ENCODE results near the gene RAB15. TPM values are rescaled to one million over a fixed set of nuclear protein-coding genes. Genes with fewer than 3 reads are reported as not detected.

RAB15 gene
- total RNA-seq, 1 donor from 2014 or later, result 36.3 TPM

DNA sequence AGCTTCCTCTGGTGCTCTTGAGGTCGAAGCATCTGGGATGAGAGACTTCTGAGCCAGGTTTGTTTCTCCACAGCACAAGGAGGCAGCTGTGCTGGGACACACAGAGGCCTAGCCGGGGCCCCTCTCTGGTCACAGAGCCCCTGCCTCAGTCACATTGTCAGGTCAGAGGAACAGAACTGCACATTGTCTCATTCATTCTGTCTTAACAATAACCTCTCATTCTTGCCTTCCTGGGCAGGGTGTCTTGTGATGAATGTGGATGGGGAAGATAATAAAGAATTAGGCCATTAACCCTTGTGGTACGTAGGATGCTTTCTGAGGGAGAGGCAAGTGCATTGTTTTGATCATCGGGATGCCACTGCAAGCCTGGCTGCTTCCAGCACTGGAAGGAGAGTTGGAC, 44.3 kb upstream of the RAB15 start:
- H3K27me3 Mint-ChIP-seq (ENCODE audit: low read depth, unreplicated experiment), result no peaks in the 10 kb centered on the region

GRCh38 chr14:65015391-65015790, 43.3 kb upstream of the RAB15 start:
- Mint-ChIP-seq H3K9me3 (ENCODE audit: unreplicated experiment) (no peaks in the 10 kb centered on the region), H3K27ac (ENCODE audit: unreplicated experiment) (no peak overlapping the region), H3K4me3 (ENCODE audit: unreplicated experiment) (no peak overlapping the region), H3K36me3 (ENCODE audit: low read depth, unreplicated experiment) (peaks cover 8% of the 10 kb centered on the region), H3K4me1 (ENCODE audit: low read depth, unreplicated experiment) (peaks cover 7% of the 10 kb centered on the region), H3K27me3 (ENCODE audit: low read depth, unreplicated experiment) (no peaks in the 10 kb centered on the region)
- Histone ChIP-seq H2AFZ (ENCODE audit: low read depth, low read length) (no peak overlapping the region), H3K9ac (ENCODE audit: low read length) (no peak overlapping the region), H3K79me2 (ENCODE audit: insufficient read depth, low read length) (no peaks in the 10 kb centered on the region), H3K4me1 (ENCODE audit: insufficient read depth, low read length) (no peaks in the 10 kb centered on the region), H3K4me2 (ENCODE audit: low read length) (no peak overlapping the region), H3K36me3 (ENCODE audit: insufficient read depth, low read length) (peaks cover 3% of the 10 kb centered on the region), H3K27me3 (ENCODE audit: insufficient read depth, low read length) (no peaks in the 10 kb centered on the region), H4K20me1 (ENCODE audit: insufficient read depth, low read length) (no peaks in the 10 kb centered on the region), H3K4me3 (ENCODE audit: insufficient read depth, low read depth, low read length) (no peak overlapping the region), H3K27ac (ENCODE audit: low read depth, low read length) (no peak overlapping the region), H3K9me3 (ENCODE audit: insufficient read depth, low read depth, low read length) (no peaks in the 10 kb centered on the region)
- TF ChIP-seq EZH2 (IDR thresholded peaks at IDR 0.05; ENCODE audit: insufficient read depth, low read length), result no peak
- TF ChIP-seq, protein P1, sequence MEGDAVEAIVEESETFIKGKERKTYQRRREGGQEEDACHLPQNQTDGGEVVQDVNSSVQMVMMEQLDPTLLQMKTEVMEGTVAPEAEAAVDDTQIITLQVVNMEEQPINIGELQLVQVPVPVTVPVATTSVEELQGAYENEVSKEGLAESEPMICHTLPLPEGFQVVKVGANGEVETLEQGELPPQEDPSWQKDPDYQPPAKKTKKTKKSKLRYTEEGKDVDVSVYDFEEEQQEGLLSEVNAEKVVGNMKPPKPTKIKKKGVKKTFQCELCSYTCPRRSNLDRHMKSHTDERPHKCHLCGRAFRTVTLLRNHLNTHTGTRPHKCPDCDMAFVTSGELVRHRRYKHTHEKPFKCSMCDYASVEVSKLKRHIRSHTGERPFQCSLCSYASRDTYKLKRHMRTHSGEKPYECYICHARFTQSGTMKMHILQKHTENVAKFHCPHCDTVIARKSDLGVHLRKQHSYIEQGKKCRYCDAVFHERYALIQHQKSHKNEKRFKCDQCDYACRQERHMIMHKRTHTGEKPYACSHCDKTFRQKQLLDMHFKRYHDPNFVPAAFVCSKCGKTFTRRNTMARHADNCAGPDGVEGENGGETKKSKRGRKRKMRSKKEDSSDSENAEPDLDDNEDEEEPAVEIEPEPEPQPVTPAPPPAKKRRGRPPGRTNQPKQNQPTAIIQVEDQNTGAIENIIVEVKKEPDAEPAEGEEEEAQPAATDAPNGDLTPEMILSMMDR (IDR thresholded peaks at IDR 0.05; ENCODE audit: insufficient read depth, low read depth, low read length), result no peak
- FAIRE-seq (no peak), DNase-seq (ENCODE audit: low read depth) (no peak)

More for the DNA sequence above, 44.3 kb upstream of the RAB15 start:
- Mint-ChIP-seq H3K4me1 (ENCODE audit: low read depth, unreplicated experiment) (peaks cover 6% of the 10 kb centered on the region), H3K9me3 (ENCODE audit: unreplicated experiment) (no peaks in the 10 kb centered on the region), H3K27ac (ENCODE audit: unreplicated experiment) (no peak overlapping the region), H3K4me3 (ENCODE audit: unreplicated experiment) (no peak overlapping the region), H3K36me3 (ENCODE audit: low read depth, unreplicated experiment) (peaks cover 6% of the 10 kb centered on the region)
- Histone ChIP-seq H3K27me3 (ENCODE audit: insufficient read depth, low read length) (no peaks in the 10 kb centered on the region), H3K4me1 (ENCODE audit: insufficient read depth, low read length) (no peaks in the 10 kb centered on the region), H3K9ac (ENCODE audit: low read length) (no peak overlapping the region), H3K4me3 (ENCODE audit: insufficient read depth, low read depth, low read length) (no peak overlapping the region), H3K79me2 (ENCODE audit: insufficient read depth, low read length) (no peaks in the 10 kb centered on the region), H3K36me3 (ENCODE audit: insufficient read depth, low read length) (peaks cover 3% of the 10 kb centered on the region), H3K9me3 (ENCODE audit: insufficient read depth, low read depth, low read length) (no peaks in the 10 kb centered on the region), H3K27ac (ENCODE audit: low read depth, low read length) (no peak overlapping the region), H2AFZ (ENCODE audit: low read depth, low read length) (no peak overlapping the region), H3K4me2 (ENCODE audit: low read length) (no peak overlapping the region), H4K20me1 (ENCODE audit: insufficient read depth, low read length) (no peaks in the 10 kb centered on the region)
- TF ChIP-seq, protein P1 (IDR thresholded peaks at IDR 0.05; ENCODE audit: insufficient read depth, low read depth, low read length), result no peak
- no peak for TF ChIP-seq EZH2 (IDR thresholded peaks at IDR 0.05; ENCODE audit: insufficient read depth, low read length)
- no peak for FAIRE-seq
- no peak for DNase-seq (ENCODE audit: low read depth)

DNA sequence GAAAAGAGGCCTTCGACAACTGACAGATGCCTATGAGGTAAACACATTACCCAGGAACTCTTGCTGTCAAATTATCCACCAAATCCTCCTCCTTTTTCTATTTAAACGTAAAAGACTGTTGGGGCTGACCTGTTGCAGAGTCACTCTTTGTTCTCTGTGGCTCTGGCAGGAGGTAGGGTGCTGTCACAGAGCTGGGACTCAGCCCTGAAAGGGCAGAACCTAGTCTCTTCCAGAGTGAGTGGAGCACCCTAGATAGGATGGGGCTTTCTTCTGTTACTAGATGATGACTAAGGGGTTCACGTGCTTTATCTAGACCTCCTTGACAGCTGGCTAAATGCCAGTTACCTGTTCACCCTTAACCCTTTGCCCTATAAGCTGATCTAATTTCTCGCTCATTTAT, 40.2 kb upstream of the RAB15 start:
- H3K27ac Mint-ChIP-seq (ENCODE audit: unreplicated experiment), result no peak overlapping the region
- TF ChIP-seq, protein P1 (IDR thresholded peaks at IDR 0.05; ENCODE audit: insufficient read depth, low read depth, low read length), result no peak
- TF ChIP-seq EZH2 (IDR thresholded peaks at IDR 0.05; ENCODE audit: insufficient read depth, low read length), result no peak
- H3K4me3 Mint-ChIP-seq (ENCODE audit: unreplicated experiment), result no peak overlapping the region

More for the DNA sequence above, 40.2 kb upstream of the RAB15 start:
- Histone ChIP-seq H3K4me1 (ENCODE audit: insufficient read depth, low read length) (no peaks in the 10 kb centered on the region), H3K9me3 (ENCODE audit: insufficient read depth, low read depth, low read length) (no peaks in the 10 kb centered on the region), H4K20me1 (ENCODE audit: insufficient read depth, low read length) (no peaks in the 10 kb centered on the region), H3K27me3 (ENCODE audit: insufficient read depth, low read length) (no peaks in the 10 kb centered on the region), H3K36me3 (ENCODE audit: insufficient read depth, low read length) (peaks cover 3% of the 10 kb centered on the region), H3K4me2 (ENCODE audit: low read length) (no peak overlapping the region), H3K27ac (ENCODE audit: low read depth, low read length) (no peak overlapping the region), H2AFZ (ENCODE audit: low read depth, low read length) (no peak overlapping the region), H3K9ac (ENCODE audit: low read length) (no peak overlapping the region), H3K4me3 (ENCODE audit: insufficient read depth, low read depth, low read length) (no peak overlapping the region), H3K79me2 (ENCODE audit: insufficient read depth, low read length) (no peaks in the 10 kb centered on the region)
- DNase-seq (ENCODE audit: low read depth) (no peak), FAIRE-seq (no peak)
- Mint-ChIP-seq H3K4me1 (ENCODE audit: low read depth, unreplicated experiment) (peaks cover 7% of the 10 kb centered on the region), H3K9me3 (ENCODE audit: unreplicated experiment) (peaks cover 2% of the 10 kb centered on the region), H3K36me3 (ENCODE audit: low read depth, unreplicated experiment) (peaks cover 16% of the 10 kb centered on the region), H3K27me3 (ENCODE audit: low read depth, unreplicated experiment) (no peaks in the 10 kb centered on the region)

All from astrocyte (in vitro differentiated cells and primary cell).